ENCODE data around the gene SRC.

Gene SRC

GRCh38 chr20:37442986-37443385 lies 97.0 kb downstream of the SRC start:
- no peak overlapping the region for H3K4me3 ChIP-seq (ENCODE audit: insufficient read depth, low read length, poor library complexity, severe bottlenecking)
- H3K27me3 ChIP-seq (ENCODE audit: low read length), result no peaks in the 10 kb centered on the region
- H3K36me3 ChIP-seq (ENCODE audit: low read length), result no peaks in the 10 kb centered on the region
- no peak overlapping the region for H3K9ac ChIP-seq (ENCODE audit: low read length)
- no peak overlapping the region for H2AFZ ChIP-seq (ENCODE audit: low read depth, low read length, severe bottlenecking)
- no peaks in the 10 kb centered on the region for H3K9me3 ChIP-seq (ENCODE audit: insufficient read depth, low read length)
- H4K20me1 ChIP-seq (ENCODE audit: low read depth, low read length), result no peaks in the 10 kb centered on the region
- no peaks in the 10 kb centered on the region for H3F3A ChIP-seq (ENCODE audit: insufficient read depth)
- no peaks in the 10 kb centered on the region for H3K79me2 ChIP-seq (ENCODE audit: insufficient read depth, low read length)
- no peaks in the 10 kb centered on the region for H3K9me2 ChIP-seq (replicated peaks; ENCODE audit: insufficient read depth, low read length)
- TF ChIP-seq EZH2phosphoT487 (conservative IDR thresholded peaks at IDR 0.05; ENCODE audit: low read length), result no peak
- TF ChIP-seq, protein P1, sequence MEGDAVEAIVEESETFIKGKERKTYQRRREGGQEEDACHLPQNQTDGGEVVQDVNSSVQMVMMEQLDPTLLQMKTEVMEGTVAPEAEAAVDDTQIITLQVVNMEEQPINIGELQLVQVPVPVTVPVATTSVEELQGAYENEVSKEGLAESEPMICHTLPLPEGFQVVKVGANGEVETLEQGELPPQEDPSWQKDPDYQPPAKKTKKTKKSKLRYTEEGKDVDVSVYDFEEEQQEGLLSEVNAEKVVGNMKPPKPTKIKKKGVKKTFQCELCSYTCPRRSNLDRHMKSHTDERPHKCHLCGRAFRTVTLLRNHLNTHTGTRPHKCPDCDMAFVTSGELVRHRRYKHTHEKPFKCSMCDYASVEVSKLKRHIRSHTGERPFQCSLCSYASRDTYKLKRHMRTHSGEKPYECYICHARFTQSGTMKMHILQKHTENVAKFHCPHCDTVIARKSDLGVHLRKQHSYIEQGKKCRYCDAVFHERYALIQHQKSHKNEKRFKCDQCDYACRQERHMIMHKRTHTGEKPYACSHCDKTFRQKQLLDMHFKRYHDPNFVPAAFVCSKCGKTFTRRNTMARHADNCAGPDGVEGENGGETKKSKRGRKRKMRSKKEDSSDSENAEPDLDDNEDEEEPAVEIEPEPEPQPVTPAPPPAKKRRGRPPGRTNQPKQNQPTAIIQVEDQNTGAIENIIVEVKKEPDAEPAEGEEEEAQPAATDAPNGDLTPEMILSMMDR (IDR thresholded peaks at IDR 0.05; ENCODE audit: insufficient read depth, low read length, poor library complexity, severe bottlenecking), result no peak
- H3K4me2 ChIP-seq (ENCODE audit: low read depth, low read length, poor library complexity, severe bottlenecking), result no peak overlapping the region
- H3K27ac ChIP-seq (ENCODE audit: low read depth, low read length), result no peak overlapping the region

- H3K27me3 ChIP-seq (ENCODE audit: low read length), result no peaks in the 10 kb centered on the region
- H4K20me1 ChIP-seq (ENCODE audit: low read depth, low read length), result no peaks in the 10 kb centered on the region
- TF ChIP-seq, protein P1 (IDR thresholded peaks at IDR 0.05; ENCODE audit: insufficient read depth, low read length, poor library complexity, severe bottlenecking), result no peak
- no peak for TF ChIP-seq EZH2phosphoT487 (conservative IDR thresholded peaks at IDR 0.05; ENCODE audit: low read length)
- no peaks in the 10 kb centered on the region for H3K36me3 ChIP-seq (ENCODE audit: low read length)
- H3K9ac ChIP-seq (ENCODE audit: low read length), result no peak overlapping the region
- H2AFZ ChIP-seq (ENCODE audit: low read depth, low read length, severe bottlenecking), result no peak overlapping the region
- no peak overlapping the region for H3K4me3 ChIP-seq (ENCODE audit: insufficient read depth, low read length, poor library complexity, severe bottlenecking)
- H3K27ac ChIP-seq (ENCODE audit: low read depth, low read length), result no peak overlapping the region
- no peaks in the 10 kb centered on the region for H3F3A ChIP-seq (ENCODE audit: insufficient read depth)
- H3K4me2 ChIP-seq (ENCODE audit: low read depth, low read length, poor library complexity, severe bottlenecking), result no peak overlapping the region
- no peaks in the 10 kb centered on the region for H3K9me2 ChIP-seq (replicated peaks; ENCODE audit: insufficient read depth, low read length)
- H3K9me3 ChIP-seq (ENCODE audit: insufficient read depth, low read length), result no peaks in the 10 kb centered on the region
- H3K79me2 ChIP-seq (ENCODE audit: insufficient read depth, low read length), result no peaks in the 10 kb centered on the region
Observed at GRCh38 chr20:37443596-37443995, 97.7 kb downstream of the SRC start.

- H3K9me3 ChIP-seq (ENCODE audit: insufficient read depth, low read length), result no peaks in the 10 kb centered on the region
Observed at GRCh38 chr20:37445041-37445440, 99.1 kb downstream of the SRC start.

More at GRCh38 chr20:37445041-37445440, 99.1 kb downstream of the SRC start:
- no peaks in the 10 kb centered on the region for H3K36me3 ChIP-seq (ENCODE audit: low read length)
- H4K20me1 ChIP-seq (ENCODE audit: low read depth, low read length), result no peaks in the 10 kb centered on the region
- no peaks in the 10 kb centered on the region for H3K9me2 ChIP-seq (replicated peaks; ENCODE audit: insufficient read depth, low read length)
- H2AFZ ChIP-seq (ENCODE audit: low read depth, low read length, severe bottlenecking), result no peak overlapping the region
- no peaks in the 10 kb centered on the region for H3K27me3 ChIP-seq (ENCODE audit: low read length)
- no peak overlapping the region for H3K4me2 ChIP-seq (ENCODE audit: low read depth, low read length, poor library complexity, severe bottlenecking)
- H3F3A ChIP-seq (ENCODE audit: insufficient read depth), result no peaks in the 10 kb centered on the region
- no peak overlapping the region for H3K27ac ChIP-seq (ENCODE audit: low read depth, low read length)
- no peak overlapping the region for H3K9ac ChIP-seq (ENCODE audit: low read length)
- no peaks in the 10 kb centered on the region for H3K79me2 ChIP-seq (ENCODE audit: insufficient read depth, low read length)
- H3K4me3 ChIP-seq (ENCODE audit: insufficient read depth, low read length, poor library complexity, severe bottlenecking), result no peak overlapping the region
- TF ChIP-seq, protein P1 (IDR thresholded peaks at IDR 0.05; ENCODE audit: insufficient read depth, low read length, poor library complexity, severe bottlenecking), result no peak
- no peak for TF ChIP-seq EZH2phosphoT487 (conservative IDR thresholded peaks at IDR 0.05; ENCODE audit: low read length)

Data from SU-DHL-6 (cell line).